BLaER1 (cell line): Measurements from ENCODE around the gene NHLRC1.

Source experiments
- H3K27ac ChIP-seq: shearing (Covaris generic); formaldehyde crosslinking; 2 replicates; pipeline ENCODE4 v1.8.1; 2022
- H3K27me3 ChIP-seq: shearing (Covaris generic); formaldehyde crosslinking; 2 replicates; pipeline ENCODE4 v1.8.1; 2022
- H3K36me3 ChIP-seq: shearing (Covaris generic); formaldehyde crosslinking; 2 replicates; pipeline ENCODE4 v1.8.1; 2022
- H3K4me1 ChIP-seq: shearing (Covaris generic); formaldehyde crosslinking; 2 replicates; pipeline ENCODE4 v1.8.1; 2022
- H3K4me2 ChIP-seq: shearing (Covaris generic); formaldehyde crosslinking; 2 replicates; pipeline ENCODE4 v1.8.1; 2022
- H3K4me3 ChIP-seq: shearing (Covaris generic); formaldehyde crosslinking; 2 replicates; pipeline ENCODE4 v1.8.1; 2022
- H3K9ac ChIP-seq: shearing (Covaris generic); formaldehyde crosslinking; 2 replicates; pipeline ENCODE4 v1.8.1; 2022
- H3K9me3 ChIP-seq: shearing (Covaris generic); formaldehyde crosslinking; 2 replicates; pipeline ENCODE4 v1.8.1; 2022
- H4K20me1 ChIP-seq: shearing (Covaris generic); formaldehyde crosslinking; 2 replicates; pipeline ENCODE4 v1.8.1; 2022
- Cebpa-rat ChIP-seq: shearing (Covaris generic); IDR thresholded peaks from 2 replicates; pipeline ENCODE4 v1.8.1; 2022

The NHLRC1 gene

GRCh38 chr6:18117136-18117535 lies 5.3 kb downstream of the NHLRC1 start:
- 0 out of 2 replicates have a peak, but pooled peaks cover 1% of the 10 kb centered on the region for H3K36me3 ChIP-seq
- no peak for TF ChIP-seq Cebpa-rat

GRCh38 chr6:18115356-18115755 lies 7.1 kb downstream of the NHLRC1 start:
- peaks cover 11% of the 10 kb centered on the region for H3K4me1 ChIP-seq
- no peaks in the 10 kb centered on the region for H3K27me3 ChIP-seq
- H3K4me2 ChIP-seq, result no peak overlapping the region
- H3K27ac ChIP-seq, result no peak overlapping the region
- H3K9me3 ChIP-seq, result no peaks in the 10 kb centered on the region
- no peak overlapping the region for H3K9ac ChIP-seq
- no peaks in the 10 kb centered on the region for H3K36me3 ChIP-seq
- TF ChIP-seq Cebpa-rat, result no peak
- H4K20me1 ChIP-seq, result no peaks in the 10 kb centered on the region
- no peak overlapping the region for H3K4me3 ChIP-seq

More at GRCh38 chr6:18117136-18117535, 5.3 kb downstream of the NHLRC1 start:
- Histone ChIP-seq H3K9ac (no peak overlapping the region), H3K4me2 (peak overlapping the region; percentile 50), H3K27me3 (no peaks in the 10 kb centered on the region), H4K20me1 (no peaks in the 10 kb centered on the region), H3K4me1 (peaks cover 11% of the 10 kb centered on the region), H3K27ac (no peak overlapping the region), H3K9me3 (peaks cover 7% of the 10 kb centered on the region), H3K4me3 (no peak overlapping the region)

GRCh38 chr6:18110162-18110561 lies 12.3 kb downstream of the NHLRC1 start:
- H3K27ac ChIP-seq, result no peak overlapping the region
- no peak overlapping the region for H3K9ac ChIP-seq
- H3K27me3 ChIP-seq, result no peaks in the 10 kb centered on the region
- no peaks in the 10 kb centered on the region for H3K36me3 ChIP-seq
- H3K9me3 ChIP-seq, result peaks cover 19% of the 10 kb centered on the region
- H3K4me2 ChIP-seq, result no peak overlapping the region
- TF ChIP-seq Cebpa-rat, result no peak
- H3K4me1 ChIP-seq, result no peaks in the 10 kb centered on the region
- H4K20me1 ChIP-seq, result no peaks in the 10 kb centered on the region
- H3K4me3 ChIP-seq, result no peak overlapping the region

- Histone ChIP-seq H3K27ac (no peak overlapping the region), H3K9me3 (peaks cover 24% of the 10 kb centered on the region), H3K36me3 (no peaks in the 10 kb centered on the region), H3K4me3 (no peak overlapping the region), H3K4me2 (no peak overlapping the region), H4K20me1 (no peaks in the 10 kb centered on the region), H3K4me1 (no peaks in the 10 kb centered on the region), H3K27me3 (no peaks in the 10 kb centered on the region), H3K9ac (no peak overlapping the region)
- no peak for TF ChIP-seq Cebpa-rat
Measured at GRCh38 chr6:18107061-18107460, 15.4 kb downstream of the NHLRC1 start.

- H3K4me2 ChIP-seq, result no peak overlapping the region
Measured at GRCh38 chr6:18102783-18103509, 19.5 kb downstream of the NHLRC1 start.

GRCh38 chr6:18101873-18102272 lies 20.6 kb downstream of the NHLRC1 start:
- Histone ChIP-seq H3K4me1 (peaks cover 8% of the 10 kb centered on the region; the same call in 1 of the 2 replicates), H3K36me3 (no peaks in the 10 kb centered on the region), H3K27ac (no peak overlapping the region), H3K9ac (no peak overlapping the region), H3K27me3 (no peaks in the 10 kb centered on the region), H3K4me3 (no peak overlapping the region), H4K20me1 (no peaks in the 10 kb centered on the region), H3K9me3 (peaks cover 12% of the 10 kb centered on the region; the same call in 1 of the 2 replicates), H3K4me2 (no peak overlapping the region)
- no peak for TF ChIP-seq Cebpa-rat

More at GRCh38 chr6:18102783-18103509, 19.5 kb downstream of the NHLRC1 start:
- Histone ChIP-seq H3K4me3 (no peak overlapping the region), H3K9me3 (peaks cover 20% of the 10 kb centered on the region), H3K27ac (no peak overlapping the region), H4K20me1 (no peaks in the 10 kb centered on the region), H3K27me3 (no peaks in the 10 kb centered on the region), H3K36me3 (no peaks in the 10 kb centered on the region), H3K9ac (no peak overlapping the region), H3K4me1 (peaks cover 8% of the 10 kb centered on the region; the same call in 1 of the 2 replicates)
- no peak for TF ChIP-seq Cebpa-rat

GRCh38 chr6:18101271-18101670 lies 21.2 kb downstream of the NHLRC1 start:
- H3K9me3 ChIP-seq, result peaks cover 6% of the 10 kb centered on the region; the same call in 1 of the 2 replicates
- H4K20me1 ChIP-seq, result no peaks in the 10 kb centered on the region
- H3K4me3 ChIP-seq, result no peak overlapping the region
- H3K4me1 ChIP-seq, result peaks cover 14% of the 10 kb centered on the region
- H3K27me3 ChIP-seq, result no peaks in the 10 kb centered on the region
- H3K36me3 ChIP-seq, result no peaks in the 10 kb centered on the region
- no peak for TF ChIP-seq Cebpa-rat
- H3K9ac ChIP-seq, result no peak overlapping the region
- no peak overlapping the region for H3K27ac ChIP-seq
- H3K4me2 ChIP-seq, result no peak overlapping the region

GRCh38 chr6:18100296-18100695 lies 22.2 kb downstream of the NHLRC1 start:
- H3K36me3 ChIP-seq, result no peaks in the 10 kb centered on the region
- TF ChIP-seq Cebpa-rat, result no peak
- H4K20me1 ChIP-seq, result no peaks in the 10 kb centered on the region
- H3K9ac ChIP-seq, result no peak overlapping the region
- peaks cover 20% of the 10 kb centered on the region for H3K4me1 ChIP-seq
- H3K4me3 ChIP-seq, result no peak overlapping the region
- no peak overlapping the region for H3K27ac ChIP-seq
- no peak overlapping the region for H3K4me2 ChIP-seq
- peaks cover 5% of the 10 kb centered on the region; the same call in 1 of the 2 replicates for H3K9me3 ChIP-seq
- no peaks in the 10 kb centered on the region for H3K27me3 ChIP-seq

- H3K4me2 ChIP-seq, result no peak overlapping the region; the same call in 1 of the 2 replicates
- H3K9ac ChIP-seq, result no peak overlapping the region
- peaks cover 1% of the 10 kb centered on the region; the same call in 1 of the 2 replicates for H3K9me3 ChIP-seq
- H3K27me3 ChIP-seq, result no peaks in the 10 kb centered on the region
- H3K4me3 ChIP-seq, result no peak overlapping the region
- H3K4me1 ChIP-seq, result peaks cover 20% of the 10 kb centered on the region
- H4K20me1 ChIP-seq, result no peaks in the 10 kb centered on the region
- H3K27ac ChIP-seq, result no peak overlapping the region
- no peak for TF ChIP-seq Cebpa-rat
- H3K36me3 ChIP-seq, result no peaks in the 10 kb centered on the region
Measured at GRCh38 chr6:18099511-18099910, 23.0 kb downstream of the NHLRC1 start.

- peak overlapping the region; percentile 25 for H3K4me2 ChIP-seq
- H3K4me1 ChIP-seq, result peaks cover 20% of the 10 kb centered on the region
- H3K4me3 ChIP-seq, result no peak overlapping the region
- TF ChIP-seq Cebpa-rat, result no peak
- no peaks in the 10 kb centered on the region for H3K36me3 ChIP-seq
- peaks cover 6% of the 10 kb centered on the region for H3K9me3 ChIP-seq
- no peak overlapping the region for H3K9ac ChIP-seq
- H3K27ac ChIP-seq, result no peak overlapping the region
- H4K20me1 ChIP-seq, result no peaks in the 10 kb centered on the region
- no peaks in the 10 kb centered on the region for H3K27me3 ChIP-seq
Measured at GRCh38 chr6:18096423-18096822, 26.1 kb downstream of the NHLRC1 start.
